ENCODE results near the gene OLFML1.

OLFML1 gene

DNA sequence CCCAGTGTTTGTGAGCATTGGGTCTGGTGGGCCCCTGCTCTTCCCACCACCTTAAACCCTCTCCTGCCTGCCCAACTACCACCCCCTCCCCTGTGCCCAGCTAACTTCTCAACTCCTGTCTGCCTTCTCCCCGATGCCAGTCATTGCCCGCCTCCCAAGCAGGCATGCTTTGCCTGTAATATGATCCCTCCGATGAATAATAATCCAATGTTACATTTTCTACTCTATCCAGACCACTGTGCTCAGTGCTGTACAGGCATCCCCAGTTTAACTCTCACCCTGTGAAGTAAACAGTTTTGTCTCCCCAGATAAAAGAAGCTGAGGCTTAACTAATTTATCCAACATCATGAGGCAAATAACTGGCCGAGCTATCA lies 35.5 kb upstream of the OLFML1 start:
- ATAC-seq = no peak; the same call in 2 of the 3 replicates
- TF ChIP-seq ISL1 (CRISPR knock-in tag; IDR thresholded peaks at IDR 0.05) (no peak), ARNTL (CRISPR knock-in tag; IDR thresholded peaks at IDR 0.05; ENCODE audit: borderline replicate concordance, low read depth) (no peak), PPARA (CRISPR knock-in tag; IDR thresholded peaks at IDR 0.05; ENCODE audit: borderline replicate concordance) (no peak), CSDC2 (CRISPR knock-in tag; IDR thresholded peaks at IDR 0.05) (no peak), BACH2 (CRISPR knock-in tag; IDR thresholded peaks at IDR 0.05; ENCODE audit: borderline replicate concordance) (no peak), GLIS3 (CRISPR knock-in tag; IDR thresholded peaks at IDR 0.05) (no peak), ZNF8 (CRISPR knock-in tag; IDR thresholded peaks at IDR 0.05) (no peak), ESRRG (CRISPR knock-in tag; IDR thresholded peaks at IDR 0.05) (no peak), ZFP30 (CRISPR knock-in tag; IDR thresholded peaks at IDR 0.05) (no peak)
- TF ChIP-seq, protein P1, sequence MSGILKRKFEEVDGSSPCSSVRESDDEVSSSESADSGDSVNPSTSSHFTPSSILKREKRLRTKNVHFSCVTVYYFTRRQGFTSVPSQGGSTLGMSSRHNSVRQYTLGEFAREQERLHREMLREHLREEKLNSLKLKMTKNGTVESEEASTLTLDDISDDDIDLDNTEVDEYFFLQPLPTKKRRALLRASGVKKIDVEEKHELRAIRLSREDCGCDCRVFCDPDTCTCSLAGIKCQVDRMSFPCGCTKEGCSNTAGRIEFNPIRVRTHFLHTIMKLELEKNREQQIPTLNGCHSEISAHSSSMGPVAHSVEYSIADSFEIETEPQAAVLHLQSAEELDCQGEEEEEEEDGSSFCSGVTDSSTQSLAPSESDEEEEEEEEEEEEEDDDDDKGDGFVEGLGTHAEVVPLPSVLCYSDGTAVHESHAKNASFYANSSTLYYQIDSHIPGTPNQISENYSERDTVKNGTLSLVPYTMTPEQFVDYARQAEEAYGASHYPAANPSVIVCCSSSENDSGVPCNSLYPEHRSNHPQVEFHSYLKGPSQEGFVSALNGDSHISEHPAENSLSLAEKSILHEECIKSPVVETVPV (CRISPR knock-in tag; IDR thresholded peaks at IDR 0.05) = no peak
- TF ChIP-seq, protein P2, sequence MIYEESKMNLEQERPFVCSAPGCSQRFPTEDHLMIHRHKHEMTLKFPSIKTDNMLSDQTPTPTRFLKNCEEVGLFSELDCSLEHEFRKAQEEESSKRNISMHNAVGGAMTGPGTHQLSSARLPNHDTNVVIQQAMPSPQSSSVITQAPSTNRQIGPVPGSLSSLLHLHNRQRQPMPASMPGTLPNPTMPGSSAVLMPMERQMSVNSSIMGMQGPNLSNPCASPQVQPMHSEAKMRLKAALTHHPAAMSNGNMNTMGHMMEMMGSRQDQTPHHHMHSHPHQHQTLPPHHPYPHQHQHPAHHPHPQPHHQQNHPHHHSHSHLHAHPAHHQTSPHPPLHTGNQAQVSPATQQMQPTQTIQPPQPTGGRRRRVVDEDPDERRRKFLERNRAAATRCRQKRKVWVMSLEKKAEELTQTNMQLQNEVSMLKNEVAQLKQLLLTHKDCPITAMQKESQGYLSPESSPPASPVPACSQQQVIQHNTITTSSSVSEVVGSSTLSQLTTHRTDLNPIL (CRISPR knock-in tag; IDR thresholded peaks at IDR 0.05; ENCODE audit: low read depth) = no peak
- TF ChIP-seq, protein P3, sequence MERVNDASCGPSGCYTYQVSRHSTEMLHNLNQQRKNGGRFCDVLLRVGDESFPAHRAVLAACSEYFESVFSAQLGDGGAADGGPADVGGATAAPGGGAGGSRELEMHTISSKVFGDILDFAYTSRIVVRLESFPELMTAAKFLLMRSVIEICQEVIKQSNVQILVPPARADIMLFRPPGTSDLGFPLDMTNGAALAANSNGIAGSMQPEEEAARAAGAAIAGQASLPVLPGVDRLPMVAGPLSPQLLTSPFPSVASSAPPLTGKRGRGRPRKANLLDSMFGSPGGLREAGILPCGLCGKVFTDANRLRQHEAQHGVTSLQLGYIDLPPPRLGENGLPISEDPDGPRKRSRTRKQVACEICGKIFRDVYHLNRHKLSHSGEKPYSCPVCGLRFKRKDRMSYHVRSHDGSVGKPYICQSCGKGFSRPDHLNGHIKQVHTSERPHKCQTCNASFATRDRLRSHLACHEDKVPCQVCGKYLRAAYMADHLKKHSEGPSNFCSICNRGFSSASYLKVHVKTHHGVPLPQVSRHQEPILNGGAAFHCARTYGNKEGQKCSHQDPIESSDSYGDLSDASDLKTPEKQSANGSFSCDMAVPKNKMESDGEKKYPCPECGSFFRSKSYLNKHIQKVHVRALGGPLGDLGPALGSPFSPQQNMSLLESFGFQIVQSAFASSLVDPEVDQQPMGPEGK (CRISPR knock-in tag; IDR thresholded peaks at IDR 0.05; ENCODE audit: borderline replicate concordance) = no peak

GRCh38 chr11:7450836-7451235 lies 34.5 kb upstream of the OLFML1 start:
- ATAC-seq = no peak
- TF ChIP-seq RARB (CRISPR knock-in tag; IDR thresholded peaks at IDR 0.05) (no peak), CSDC2 (CRISPR knock-in tag; IDR thresholded peaks at IDR 0.05) (no peak), ESRRG (CRISPR knock-in tag; IDR thresholded peaks at IDR 0.05) (no peak), ZFP30 (CRISPR knock-in tag; IDR thresholded peaks at IDR 0.05) (no peak), SNAI2 (CRISPR knock-in tag; IDR thresholded peaks at IDR 0.05) (no peak), ZNF70 (CRISPR knock-in tag; IDR thresholded peaks at IDR 0.05) (no peak), PPARA (CRISPR knock-in tag; IDR thresholded peaks at IDR 0.05; ENCODE audit: borderline replicate concordance) (no peak), GLIS3 (CRISPR knock-in tag; IDR thresholded peaks at IDR 0.05) (no peak), TCF4 (CRISPR knock-in tag; IDR thresholded peaks at IDR 0.05; ENCODE audit: borderline replicate concordance) (no peak), TSHZ2 (CRISPR knock-in tag; IDR thresholded peaks at IDR 0.05) (no peak)

DNA sequence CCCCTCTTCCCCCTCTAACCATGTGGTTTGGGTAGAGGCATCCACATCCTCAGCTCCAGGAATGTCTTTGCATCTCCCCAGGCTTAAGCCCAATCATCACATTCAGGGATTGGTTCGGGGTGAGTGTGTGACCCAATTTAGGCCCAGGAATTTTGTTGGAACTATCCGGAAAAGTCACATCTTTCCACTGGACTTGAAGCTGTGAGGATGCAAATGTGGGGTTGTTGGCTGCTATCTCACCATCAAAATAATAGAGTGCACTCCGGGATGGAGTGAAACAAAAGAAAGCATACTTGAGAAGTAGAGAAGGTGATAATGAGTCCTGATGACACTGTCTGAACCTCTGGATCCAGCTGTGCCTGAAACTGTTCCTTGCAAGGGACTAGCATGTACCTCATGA lies 33.8 kb upstream of the OLFML1 start:
- TF ChIP-seq, protein P3 (CRISPR knock-in tag; IDR thresholded peaks at IDR 0.05; ENCODE audit: borderline replicate concordance) = no peak
- TF ChIP-seq OSR1 (CRISPR knock-in tag; IDR thresholded peaks at IDR 0.05) = no peak
- no peak for TF ChIP-seq ZNF70 (CRISPR knock-in tag; IDR thresholded peaks at IDR 0.05)
- TF ChIP-seq POU6F1 (CRISPR knock-in tag; IDR thresholded peaks at IDR 0.05; ENCODE audit: borderline replicate concordance, low read depth) = no peak
- no peak for TF ChIP-seq ARNTL (CRISPR knock-in tag; IDR thresholded peaks at IDR 0.05; ENCODE audit: borderline replicate concordance, low read depth)
- no peak for TF ChIP-seq ISL1 (CRISPR knock-in tag; IDR thresholded peaks at IDR 0.05)
- TF ChIP-seq ESRRG (CRISPR knock-in tag; IDR thresholded peaks at IDR 0.05) = no peak
- TF ChIP-seq SNAI2 (CRISPR knock-in tag; IDR thresholded peaks at IDR 0.05) = no peak
- no peak for TF ChIP-seq ZNF8 (CRISPR knock-in tag; IDR thresholded peaks at IDR 0.05)
- no peak for ATAC-seq

Data from SK-N-SH treated with all-trans-retinoic acid at 6 μM for 48 hours (cell line).